ENCODE data around the gene REEP2. TPM values are rescaled to one million over a fixed set of nuclear protein-coding genes. Genes with fewer than 3 reads are reported as not detected.
"Not testable (repeated sequence)": the region's sequence is repeated elsewhere in the genome, so short reads cannot be mapped to it uniquely, and the experiment has no call there.

REEP2 gene
- total RNA-seq, 1 donor from 2014 or later = 6.4 TPM

GRCh38 chr5:138466125-138466899, 27.5 kb downstream of the REEP2 start:
- DNase-seq (ENCODE audit: low read depth) = peak; percentile 48

GRCh38 chr5:138466900-138467710, 28.2 kb downstream of the REEP2 start:
- peak; percentile 41 for DNase-seq (ENCODE audit: low read depth)

GRCh38 chr5:138467711-138468132, 28.9 kb downstream of the REEP2 start:
- DNase-seq (ENCODE audit: low read depth) = peak; percentile 46

GRCh38 chr5:138468133-138468965, 29.5 kb downstream of the REEP2 start:
- DNase-seq (ENCODE audit: low read depth) = peak; percentile 35

- DNase-seq (ENCODE audit: low read depth) = no peak
Observed at GRCh38 chr5:138468966-138469539, 30.2 kb downstream of the REEP2 start.

GRCh38 chr5:138469540-138470321, 30.9 kb downstream of the REEP2 start:
- DNase-seq (ENCODE audit: low read depth) = peak; percentile 77

- no peak for DNase-seq (ENCODE audit: low read depth)
Observed at GRCh38 chr5:138470322-138471051, 31.6 kb downstream of the REEP2 start.

- DNase-seq (ENCODE audit: low read depth) = no peak
Observed at GRCh38 chr5:138471052-138471361, 32.1 kb downstream of the REEP2 start.

GRCh38 chr5:138472353-138472752, 33.5 kb downstream of the REEP2 start:
- no peak for DNase-seq (ENCODE audit: low read depth)

- DNase-seq (ENCODE audit: low read depth) = not testable (repeated sequence)
Observed at GRCh38 chr5:138473151-138473550, 34.3 kb downstream of the REEP2 start.

GRCh38 chr5:138476918-138477317, 38.1 kb downstream of the REEP2 start:
- no peak for DNase-seq (ENCODE audit: low read depth)

- no peak for DNase-seq (ENCODE audit: low read depth)
Observed at GRCh38 chr5:138482638-138483037, 43.8 kb downstream of the REEP2 start.

GRCh38 chr5:138488481-138488945, 49.7 kb downstream of the REEP2 start:
- peak; percentile 70 for DNase-seq (ENCODE audit: low read depth)

GRCh38 chr5:138489683-138490061, 50.8 kb downstream of the REEP2 start:
- peak; percentile 62 for DNase-seq (ENCODE audit: low read depth)

GRCh38 chr5:138490648-138491283, 51.9 kb downstream of the REEP2 start:
- no peak for DNase-seq (ENCODE audit: low read depth)

- DNase-seq (ENCODE audit: low read depth) = no peak
Observed at GRCh38 chr5:138491284-138491648, 52.4 kb downstream of the REEP2 start.

GRCh38 chr5:138491669-138492559, 53.1 kb downstream of the REEP2 start:
- peak; percentile 93 for DNase-seq (ENCODE audit: low read depth)

- DNase-seq (ENCODE audit: low read depth) = no peak
Observed at GRCh38 chr5:138492560-138493045, 53.7 kb downstream of the REEP2 start.
